Fibroblast of skin of left biceps (primary cell): ENCODE results near the gene PAX7.

Source experiments
- DNase-seq, 2 experiments: peaks; one replicate each; pipeline ENCODE4 v3.0.0-alpha.2; 2013; ENCODE audit warnings: low read depth in 2 of 2

Gene PAX7

DNA sequence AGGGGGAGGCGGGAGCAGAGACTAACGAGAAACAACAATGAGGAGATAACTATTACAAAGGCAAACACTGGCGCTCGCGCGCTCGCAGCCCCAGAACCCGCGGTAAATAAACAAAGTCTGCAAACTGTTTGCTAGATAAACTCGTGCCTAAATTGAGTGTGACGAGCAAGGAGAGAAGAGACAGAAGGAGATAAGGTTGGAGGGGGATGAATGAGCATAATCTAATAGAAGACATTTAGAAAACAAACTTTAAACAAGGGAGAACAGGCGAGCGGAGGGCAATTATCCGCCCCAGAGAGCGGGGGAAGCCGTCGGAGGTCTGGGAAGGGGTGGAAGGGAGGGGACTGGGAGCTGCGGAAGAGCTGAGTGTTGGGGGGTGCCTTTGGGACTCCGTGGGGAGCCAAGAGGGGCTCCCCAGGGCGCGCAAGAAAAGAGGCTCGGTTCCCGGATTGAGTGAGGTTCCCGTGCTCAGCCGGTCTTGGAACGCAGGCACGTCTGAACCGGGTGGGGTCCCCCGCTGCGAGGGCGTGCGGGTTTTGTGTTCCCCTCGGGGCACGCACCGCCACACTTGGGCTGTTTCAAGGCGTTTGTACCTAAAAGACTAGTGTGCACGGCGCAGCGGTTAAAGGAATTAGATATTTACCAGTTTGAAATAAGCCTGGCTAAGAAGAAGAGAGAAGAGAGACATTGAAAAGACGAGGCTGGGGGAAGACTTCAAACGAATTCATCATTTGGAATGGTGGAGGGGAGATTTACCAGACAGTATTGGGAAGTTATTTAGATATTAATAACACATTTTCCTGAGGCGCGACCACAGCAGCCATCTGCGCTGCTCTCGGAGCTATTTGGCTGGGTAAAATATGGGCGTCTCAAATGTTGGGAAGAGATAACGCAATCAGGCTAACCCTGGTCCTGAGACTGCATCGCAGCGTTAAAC is 10.6 kb downstream of the PAX7 start:
- DNase-seq: no peak

DNA sequence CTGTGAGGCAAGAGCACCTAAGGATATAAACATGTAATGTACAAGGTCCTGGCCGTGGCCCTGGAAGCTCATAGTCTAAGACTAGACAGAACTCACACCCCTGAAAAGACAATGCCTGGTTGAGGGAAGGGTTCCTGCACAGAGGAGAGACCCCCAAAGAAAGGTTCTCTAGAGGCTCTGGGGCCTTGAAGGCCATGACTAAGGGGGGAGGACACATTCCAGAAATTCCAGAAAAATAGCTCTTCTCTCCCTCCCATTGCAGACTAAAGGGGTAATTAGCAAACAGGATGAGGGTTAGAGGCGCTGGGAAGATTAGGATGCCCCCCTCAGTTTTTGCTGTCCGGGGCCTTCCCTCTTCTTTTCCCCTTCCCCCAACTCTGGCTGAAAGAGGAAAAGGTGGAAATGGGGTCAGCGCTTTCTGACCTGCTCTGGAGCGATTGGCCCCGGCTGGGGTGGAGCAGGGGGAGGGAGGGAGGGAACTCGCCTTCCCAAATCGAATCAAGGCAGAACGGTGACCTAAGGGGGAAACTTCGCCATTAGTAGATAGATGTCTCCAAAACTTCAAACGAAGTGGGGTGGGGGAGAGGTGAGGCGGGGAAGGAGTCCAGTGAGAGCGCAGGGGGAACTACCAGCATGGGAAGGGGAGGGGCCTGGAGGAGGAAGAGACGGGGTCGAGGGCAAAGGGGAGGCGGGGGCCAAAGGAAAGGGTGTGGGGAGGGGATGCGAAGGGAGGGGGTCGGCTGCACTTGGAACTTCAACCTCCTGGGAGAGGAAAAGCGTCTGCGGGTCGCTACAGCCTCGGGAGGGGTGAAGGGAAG is 11.8 kb downstream of the PAX7 start:
- no peak for DNase-seq

DNA sequence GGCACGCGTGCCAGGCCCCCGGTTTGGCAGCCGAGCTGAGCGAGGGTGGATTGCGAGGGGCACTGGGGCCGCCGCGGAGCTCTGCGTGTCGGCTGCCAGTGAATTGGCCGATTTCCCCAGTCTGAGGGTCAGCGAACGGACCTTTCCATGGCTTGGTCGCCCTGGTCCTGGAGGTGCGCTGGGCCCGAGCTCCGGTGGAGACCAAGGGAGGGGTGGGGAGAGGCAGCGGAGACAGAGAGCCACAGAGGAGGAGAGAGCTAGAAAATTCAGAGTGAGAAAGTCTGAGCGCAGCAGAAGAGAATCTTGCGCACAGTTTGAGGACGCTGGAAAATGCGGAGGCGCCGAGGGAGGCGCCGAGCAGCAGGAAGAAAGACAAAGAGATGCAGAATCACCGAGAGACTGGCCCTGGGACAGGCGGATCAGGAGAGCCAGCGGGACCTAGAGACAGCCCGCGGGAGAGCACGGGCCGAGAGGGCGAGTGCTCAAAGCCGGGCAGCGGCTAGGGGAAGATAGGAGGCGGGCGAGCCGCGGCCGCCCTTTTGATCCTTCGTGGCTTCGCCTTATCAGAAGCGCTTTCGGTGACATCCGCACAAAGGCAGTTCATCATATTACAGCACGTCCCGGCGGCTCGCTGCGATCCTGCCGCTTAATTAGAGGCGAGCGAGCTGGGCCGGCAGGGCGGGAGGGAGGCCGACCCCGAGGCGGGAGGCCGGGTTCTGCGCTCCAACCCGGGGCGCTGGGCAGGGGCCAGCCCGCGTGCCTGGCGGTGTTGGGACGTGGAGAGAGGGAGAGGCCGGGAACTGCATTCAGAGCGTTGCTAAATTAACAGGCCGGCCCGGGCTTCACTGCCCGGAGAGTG is 12.7 kb downstream of the PAX7 start:
- no peak for DNase-seq

DNA sequence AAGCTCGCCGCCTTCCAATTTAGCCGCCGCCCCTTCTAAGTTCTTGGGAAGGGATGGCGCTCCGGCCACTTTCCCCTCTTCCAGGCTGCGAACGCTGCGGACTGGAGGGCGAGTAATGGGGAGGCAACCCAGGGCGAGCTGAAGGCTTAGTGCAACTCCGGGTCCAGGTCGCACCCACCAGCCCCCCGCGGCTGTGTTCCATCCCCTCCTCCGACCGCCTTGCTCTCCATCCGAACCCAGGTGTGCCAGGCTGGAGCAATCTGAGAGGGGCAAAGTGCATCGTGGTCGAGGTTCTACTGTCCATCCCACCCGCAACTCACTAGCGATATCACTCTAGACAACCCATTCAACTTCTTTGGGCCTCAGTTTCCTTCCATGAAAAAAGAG is 13.4 kb downstream of the PAX7 start:
- DNase-seq: no peak

DNA sequence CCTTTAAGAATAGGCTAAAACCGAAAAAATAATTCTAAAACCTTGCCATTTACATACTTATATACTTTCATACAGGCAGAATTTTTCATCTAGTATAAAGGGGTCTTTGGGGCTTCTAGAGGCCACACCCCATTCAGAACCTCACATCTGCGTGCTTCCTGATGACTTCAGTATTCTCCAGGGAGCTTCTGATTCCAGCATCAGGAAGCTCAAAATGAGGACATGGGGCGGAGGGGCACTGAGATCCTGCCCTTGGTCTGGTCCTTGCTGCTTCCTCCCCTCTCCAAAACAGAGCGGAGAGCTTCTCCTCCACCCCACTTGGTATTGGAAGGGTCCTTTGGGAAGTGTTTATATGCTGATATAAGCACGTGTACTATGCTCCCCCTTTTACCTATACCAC is 13.8 kb downstream of the PAX7 start:
- DNase-seq: no peak

DNA sequence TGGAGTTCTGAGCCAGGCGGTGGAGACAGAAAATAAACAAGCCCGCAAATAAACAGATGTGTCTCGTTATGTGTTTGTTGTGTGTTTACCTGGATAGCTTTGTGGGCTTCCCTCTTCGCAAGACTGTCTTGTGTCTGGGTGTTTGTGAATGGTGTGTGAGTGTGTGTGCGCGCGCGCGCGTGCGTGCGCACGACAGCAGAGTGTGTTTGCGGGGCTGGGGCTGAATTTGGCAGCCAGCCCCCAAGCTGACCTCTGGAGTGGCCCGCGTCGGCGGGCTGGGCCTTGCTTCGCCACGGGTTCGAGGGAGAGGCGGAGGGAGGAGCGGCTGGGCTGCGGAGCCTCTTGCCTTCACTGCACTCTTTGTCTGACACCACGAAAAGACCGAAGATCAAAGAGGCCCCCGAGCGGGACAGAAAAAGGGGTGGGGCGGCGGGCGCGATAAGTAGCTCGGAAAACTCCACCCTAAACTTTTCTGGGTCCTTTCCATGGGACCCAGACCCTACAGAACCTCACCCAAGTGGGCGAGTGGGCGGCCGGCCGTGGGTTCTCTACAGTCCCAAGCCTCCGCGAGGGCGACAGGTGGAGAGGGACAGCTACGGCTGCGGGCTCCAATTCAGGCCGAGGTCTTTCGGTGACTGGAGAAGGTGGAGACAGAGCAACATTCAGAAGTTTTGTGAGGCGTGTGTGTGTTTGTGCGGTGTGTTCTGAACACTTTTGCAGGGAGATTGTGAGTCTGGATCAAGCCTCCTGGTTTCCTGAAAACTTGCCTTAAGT is 14.5 kb downstream of the PAX7 start:
- DNase-seq: no peak

DNA sequence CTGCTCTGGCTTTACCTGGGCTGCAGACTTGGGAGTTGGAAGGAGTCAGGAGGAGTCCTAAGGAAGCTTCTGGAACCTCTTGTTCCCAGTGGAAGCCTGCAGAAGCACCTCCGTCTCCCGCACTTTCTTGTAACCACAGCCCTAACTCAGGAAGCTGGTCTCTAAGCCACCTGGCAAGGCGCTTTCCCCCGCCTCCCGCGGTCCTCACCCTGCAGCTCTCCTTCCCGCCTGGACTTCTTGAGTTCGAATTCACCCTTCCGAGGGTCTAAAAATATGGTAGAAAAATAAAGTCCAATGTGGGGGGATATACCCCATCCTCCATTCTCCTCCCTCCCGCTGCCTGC is 15.1 kb downstream of the PAX7 start:
- DNase-seq: no peak

DNA sequence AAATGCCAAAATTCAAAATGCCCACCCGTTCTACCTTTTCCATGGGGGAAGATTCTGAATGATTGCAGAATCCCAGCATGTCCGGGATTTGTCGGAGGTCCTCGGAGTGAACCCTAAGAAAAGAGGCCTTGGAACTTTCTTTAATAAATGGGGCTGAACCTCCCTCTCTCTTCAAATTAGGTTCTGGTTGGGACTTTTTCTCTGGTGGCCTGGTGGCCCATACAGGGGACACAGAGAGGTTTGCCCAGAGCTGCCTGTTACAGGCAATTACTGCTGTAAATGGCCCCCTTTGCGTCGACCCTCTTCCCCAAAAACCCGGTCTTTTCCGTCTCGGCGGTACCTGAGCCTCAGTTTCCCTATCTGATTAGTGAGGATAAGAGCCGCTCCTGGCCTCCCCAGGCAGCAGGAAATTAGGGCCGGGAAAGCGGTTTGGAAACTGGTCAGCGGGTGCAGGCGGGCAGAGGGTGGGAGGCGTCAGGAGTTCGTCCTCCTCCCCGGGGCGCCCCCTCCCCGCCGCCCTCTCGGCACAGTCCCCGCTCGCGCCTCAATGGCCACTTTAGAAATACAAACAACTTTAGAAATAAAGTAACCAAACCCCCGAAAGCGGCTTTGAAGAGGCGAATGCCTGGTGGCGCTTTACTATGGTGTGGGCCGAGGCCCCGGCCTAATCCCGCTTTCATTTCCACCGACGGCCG is 15.6 kb downstream of the PAX7 start:
- no peak for DNase-seq

DNA sequence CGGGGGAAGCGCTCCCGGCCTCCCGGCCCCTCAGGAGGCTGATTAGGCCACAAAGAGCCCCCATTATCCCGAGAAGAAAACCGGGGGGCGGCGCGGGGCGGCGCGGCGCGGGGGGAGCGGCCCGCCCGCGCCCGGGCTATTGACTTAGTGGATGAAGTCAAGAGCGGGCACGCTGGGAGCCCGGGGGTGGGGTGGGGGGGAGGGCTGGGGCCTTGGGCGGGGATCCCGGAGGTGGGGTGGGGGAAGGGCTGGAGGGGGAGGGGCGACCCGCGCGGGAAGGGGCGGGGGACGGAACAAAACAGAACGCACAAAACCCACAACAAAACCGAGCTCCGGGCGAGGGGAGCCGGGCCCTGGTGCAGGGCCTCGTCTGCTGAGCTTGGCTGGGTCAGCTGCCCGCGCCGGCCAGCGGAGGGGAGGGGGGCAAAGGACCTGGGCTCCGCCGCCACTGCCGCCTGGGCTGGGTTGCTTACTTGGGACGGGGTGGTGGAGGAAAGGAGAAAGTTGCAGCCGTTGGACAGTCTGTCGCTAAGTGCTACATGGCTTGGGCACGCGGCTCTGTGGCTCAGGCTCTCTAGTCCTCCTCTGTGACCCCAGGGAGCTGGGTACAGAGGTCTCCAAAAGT is 16.3 kb downstream of the PAX7 start:
- DNase-seq: no peak

DNA sequence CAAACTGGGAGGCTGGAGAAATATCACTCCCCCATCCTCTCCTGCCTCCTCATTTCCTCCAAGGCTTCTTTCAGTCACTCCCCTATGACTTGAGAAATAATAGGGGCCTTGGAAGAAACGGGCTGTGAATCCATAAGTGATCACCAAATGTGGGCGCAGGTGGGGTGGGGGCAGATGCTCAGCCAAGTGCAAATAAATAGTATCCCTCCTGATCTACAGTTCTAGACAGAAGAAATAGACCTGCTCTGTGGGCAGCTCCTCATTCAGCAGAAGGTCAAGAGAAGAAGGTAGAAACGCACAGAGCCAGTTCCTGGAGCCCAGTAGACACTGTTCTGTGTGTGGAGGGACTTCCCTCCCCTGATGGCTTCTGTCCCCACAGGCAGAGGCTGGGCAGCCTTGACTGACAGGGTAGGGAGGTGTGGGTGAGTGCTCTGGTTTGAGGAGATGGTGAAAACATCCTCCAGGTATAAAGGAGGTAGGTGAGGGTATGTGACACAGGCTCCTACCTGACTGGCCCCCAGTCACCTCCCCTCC is 17.1 kb downstream of the PAX7 start:
- no peak for DNase-seq

DNA sequence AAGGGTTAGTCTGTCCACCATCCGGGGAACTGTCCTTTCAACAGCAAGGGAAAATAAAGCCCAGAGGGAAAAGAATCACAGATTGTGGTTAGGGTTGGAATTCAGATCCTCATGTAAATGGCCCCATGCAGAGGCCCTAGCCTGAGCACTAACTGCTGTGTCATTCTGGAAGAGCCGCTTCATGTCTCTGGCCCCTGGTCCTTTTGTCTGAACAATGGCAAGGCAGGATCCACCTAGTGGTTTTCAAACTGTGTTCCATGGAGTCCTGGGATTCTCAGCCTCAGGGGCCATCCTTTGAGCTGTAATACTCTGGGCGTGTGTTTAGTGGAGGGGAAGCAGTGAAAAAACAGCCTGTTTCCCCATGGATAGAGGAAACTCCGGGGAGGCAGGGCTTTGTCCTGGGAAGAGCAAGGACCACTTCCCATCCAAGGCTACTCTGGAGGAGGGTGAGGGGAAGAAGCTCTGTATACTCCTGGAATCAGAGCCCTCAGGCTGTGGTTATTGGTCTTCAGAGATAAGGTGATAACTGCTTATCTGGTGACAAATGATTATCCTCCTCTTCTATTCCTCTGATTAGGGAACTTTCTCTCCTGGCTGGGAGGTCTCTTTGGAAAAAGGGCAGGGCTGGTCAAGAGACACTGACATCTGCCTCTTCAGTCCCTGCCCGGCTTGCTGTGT is 19.2 kb downstream of the PAX7 start:
- DNase-seq: no peak

DNA sequence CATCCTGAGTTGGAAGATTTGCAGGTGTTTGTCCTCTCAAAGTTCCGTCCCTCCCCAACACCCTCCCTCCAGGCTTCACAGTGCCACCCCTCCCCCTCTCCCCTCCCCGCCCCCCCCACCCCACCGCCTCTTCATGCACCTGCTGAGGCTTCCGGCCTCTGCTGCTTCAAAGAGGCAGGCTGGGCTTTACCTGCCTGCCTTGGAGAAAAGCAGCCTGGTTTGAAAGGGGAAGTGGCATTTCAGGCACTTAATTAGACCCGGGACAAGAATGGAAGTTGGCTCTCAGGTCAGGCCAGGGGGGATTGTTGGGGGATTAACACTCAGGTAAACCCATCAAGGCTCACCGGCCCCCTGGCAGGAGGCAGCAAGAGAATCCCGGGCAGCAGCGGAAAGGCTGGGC is 21.1 kb downstream of the PAX7 start:
- DNase-seq: no peak

DNA sequence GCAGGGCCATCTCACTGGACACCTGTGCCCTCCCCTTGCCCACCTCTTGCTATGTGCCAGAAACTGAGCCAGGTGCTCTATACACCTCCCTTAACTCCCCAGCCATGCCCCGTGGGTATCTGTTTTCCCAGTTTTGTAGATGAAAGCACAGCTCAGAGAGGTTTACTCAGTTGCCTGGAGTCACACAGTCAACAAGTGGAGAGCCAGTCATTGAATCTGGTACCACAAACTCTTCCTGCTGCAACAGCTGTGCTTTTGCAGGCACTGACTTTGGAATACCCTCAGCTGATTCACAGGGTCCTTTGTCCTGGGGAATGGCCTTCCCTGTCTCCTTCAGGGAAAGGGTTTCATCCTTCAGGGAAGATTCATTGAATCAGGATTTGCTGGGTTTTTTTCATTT is 22.1 kb downstream of the PAX7 start:
- no peak for DNase-seq

DNA sequence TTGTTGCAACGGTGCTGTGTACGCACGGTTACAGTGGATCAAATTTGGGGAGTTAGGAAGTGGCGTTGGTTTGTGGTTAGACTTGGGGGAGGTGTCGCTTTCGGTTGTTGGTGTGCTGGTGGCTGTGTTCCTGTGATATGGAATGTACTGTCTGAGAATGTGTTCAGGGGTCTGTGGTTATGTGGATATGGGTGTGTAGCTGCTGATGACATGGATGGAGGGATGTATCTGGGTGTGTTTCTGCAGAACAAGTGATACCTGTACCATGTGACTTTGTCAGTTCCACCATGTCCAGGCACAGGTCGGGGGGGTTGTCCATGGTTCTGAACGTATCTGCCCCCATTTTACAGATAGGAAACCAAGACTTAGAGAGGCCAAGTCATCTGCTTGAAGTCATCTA is 22.7 kb downstream of the PAX7 start:
- DNase-seq: no peak

DNA sequence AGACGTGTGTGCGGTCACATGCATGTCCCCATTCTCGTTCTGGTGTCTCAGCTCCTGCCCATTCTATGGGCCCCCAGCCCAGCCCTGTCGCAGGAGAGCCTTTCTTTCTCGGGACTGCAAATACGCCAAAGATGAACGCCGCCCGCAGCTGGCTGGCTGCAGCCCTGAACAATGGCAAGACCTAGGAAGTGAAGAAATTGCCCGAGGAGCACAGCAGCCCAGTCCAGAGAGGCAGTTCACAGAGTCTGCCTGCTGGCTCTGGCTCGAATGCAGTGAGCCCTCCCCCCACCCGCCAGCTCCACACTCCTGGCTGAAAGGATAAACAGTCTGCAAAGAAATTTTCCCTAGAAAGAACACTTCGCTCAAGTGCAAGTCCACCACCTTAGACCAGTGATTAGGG is 23.3 kb downstream of the PAX7 start:
- DNase-seq: no peak

DNA sequence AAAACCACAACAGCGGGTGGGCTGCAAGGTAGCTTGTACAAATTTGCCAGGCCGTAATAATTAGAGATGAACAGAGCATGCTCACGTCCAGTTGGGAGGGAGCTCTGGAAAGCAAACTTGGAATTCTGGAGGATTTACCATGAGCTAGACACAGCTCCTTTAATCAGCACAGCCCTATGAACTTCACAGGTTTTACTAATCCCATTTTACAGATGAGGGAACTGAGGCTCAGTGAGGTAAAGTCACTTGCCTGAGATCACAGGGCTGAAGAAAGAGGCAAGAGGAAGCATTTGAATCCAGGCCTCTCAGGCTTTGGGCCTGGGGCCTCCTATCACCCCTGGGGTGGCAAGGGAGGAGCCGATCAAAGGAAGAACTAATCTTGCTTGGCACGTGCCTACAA is 24.0 kb downstream of the PAX7 start:
- DNase-seq: no peak

DNA sequence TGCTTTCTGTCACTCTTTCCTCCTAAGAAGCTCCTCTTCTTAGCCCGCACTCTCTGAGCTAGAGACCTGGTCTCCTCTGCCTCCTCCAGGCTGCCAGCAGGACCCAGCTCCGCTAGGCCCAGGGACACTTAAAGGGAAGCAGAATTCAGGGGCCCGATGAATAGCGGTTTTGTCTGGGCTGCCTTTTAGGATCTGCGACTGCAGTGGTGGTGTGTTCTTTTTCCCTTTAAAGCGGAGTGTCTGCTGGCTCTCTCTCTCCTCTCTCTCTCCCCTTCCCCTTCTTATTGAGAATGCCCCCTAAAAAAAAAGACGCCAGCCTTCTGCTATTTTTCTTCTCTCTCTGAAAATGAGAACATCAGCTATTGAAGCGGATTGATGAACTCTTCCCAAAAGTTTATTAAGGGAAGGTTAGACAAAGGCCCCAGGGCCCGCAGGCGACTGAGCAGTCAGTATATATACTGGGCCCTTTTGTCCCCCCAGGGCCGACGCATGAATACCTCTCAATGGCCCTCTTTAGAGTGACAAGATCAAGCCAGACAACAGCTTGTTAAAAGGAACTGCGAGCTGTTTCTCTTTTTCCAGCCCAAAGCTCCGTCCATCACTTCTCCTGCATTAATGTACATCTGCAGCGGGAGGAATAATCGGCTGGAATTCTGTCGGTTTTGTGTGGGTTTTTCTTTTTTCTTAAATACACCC is 27.0 kb downstream of the PAX7 start:
- no peak for DNase-seq

DNA sequence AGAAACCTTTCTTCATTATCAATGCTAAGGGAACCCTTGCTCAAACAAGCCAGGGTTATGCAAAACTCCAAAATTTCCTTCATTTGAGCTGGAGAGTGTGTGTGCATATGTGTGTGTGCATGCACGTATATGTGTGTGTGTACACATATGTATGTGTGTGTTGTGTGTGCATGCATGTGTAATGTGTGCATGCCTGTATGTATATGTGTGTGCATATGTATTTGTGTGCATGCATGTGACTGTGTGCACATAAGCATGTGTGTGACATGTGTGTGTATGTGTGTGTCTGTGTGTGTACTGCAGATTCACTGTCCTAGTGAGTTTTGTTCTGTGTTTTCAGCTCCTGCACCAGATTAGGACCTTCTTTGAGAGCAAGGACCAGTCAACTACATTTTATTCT is 28.2 kb downstream of the PAX7 start:
- DNase-seq: no peak
